Right cardiac atrium (tissue), 5 donors: ENCODE results near the gene ADRM1. TPM values are rescaled to one million over a fixed set of nuclear protein-coding genes. Genes with fewer than 3 reads are reported as not detected.
A peak's percentile ranks its signal among the peaks of the same experiment; 100 is the strongest.

Experiments used
- ATAC-seq, 2 donors: fragments of 200-7000 bp; cut with Tn5 transposase; one replicate each; pipeline versions ENCODE4 v1.8.0 to v1.9.1; 2020; ENCODE audit warnings: moderate library complexity in 2 of 2, mild to moderate bottlenecking in 1 of 2
- DNase-seq, 3 donors: peaks; one replicate each; pipeline ENCODE4 v3.0.0-alpha.2; 2020
- H3K27ac ChIP-seq: one replicate; pipeline ENCODE4 v1.5.1; 2013; ENCODE audit warnings: mild to moderate bottlenecking, low read length, control low read depth, moderate library complexity
- H3K27me3 ChIP-seq: one replicate; pipeline ENCODE4 v1.6.1; 2013; ENCODE audit not compliant: control insufficient read depth, insufficient read depth
- H3K4me1 ChIP-seq: one replicate; pipeline ENCODE4 v1.6.1; 2013; ENCODE audit warnings: low read length; ENCODE audit not compliant: control insufficient read depth, insufficient read depth
- H3K4me3 ChIP-seq: one replicate; pipeline ENCODE4 v1.5.1; 2013; ENCODE audit warnings: low read length, control low read depth
- H3K9me3 ChIP-seq: one replicate; pipeline ENCODE4 v1.6.1; 2013; ENCODE audit warnings: low read length; ENCODE audit not compliant: control insufficient read depth
- WGBS: extraction: QIAGEN DNeasy Blood & Tissue Kit; methylation state at CpG from one replicate; pipeline ENCODE4 v1.1.7; 2013; 5-methylcytosine and 5-hydroxymethylcytosine counted together
- intact Hi-C, 4 donors: fragments of 100-400 bp; cut with DNase I; formaldehyde crosslinking; loops; one replicate each; pipeline versions ENCODE4 v1.11.0 to v1.14.0; 2022 to 2023
- polyA plus RNA-seq: library from polyadenylated mRNA; stranded (reverse); fragments of 200-250 nt; gene quantifications from one replicate; pipeline ENCODE4 v1.2.3, GENCODE V29; 2013
- total RNA-seq, 4 donors: library from RNA; stranded (reverse); fragmentation: NEBNext Ultra II Directional; extraction: Animal tissue kit (Norgen Biotek cat#: 25700); gene quantifications; one replicate each; pipeline ENCODE4 v1.2.1, GENCODE V29; 2021
- donor health status: healthy with polysubstance abuse.
- donor health status: DM: no; HTN: yes; CAD: no.
- donor health status: DM: no; HTN: no; CAD: no.
- donor health status: DM: no; HTN: yes; CAD: no; lungs with severe emphysema.
- donor health status: DM: yes; HTN: yes; CAD: no.

ADRM1 gene
- total and polyA plus RNA-seq, 5 donors = 65.0 to 87.5 (median 74.2) TPM

GRCh38 chr20:62326959-62327725 lies 24.3 kb downstream of the ADRM1 start:
- intact Hi-C loops = no loop called here
- 87% methylated on average over 30 of the region's 30 CpGs for WGBS

GRCh38 chr20:62327726-62328495 lies 25.1 kb downstream of the ADRM1 start:
- Histone ChIP-seq H3K27me3 (no peaks in the 10 kb centered on the region), H3K27ac (no peak overlapping the region), H3K4me1 (no peaks in the 10 kb centered on the region), H3K4me3 (no peak overlapping the region), H3K9me3 (no peaks in the 10 kb centered on the region)
- WGBS = 90% methylated on average over 33 of the region's 33 CpGs
- intact Hi-C loops = no loop called here
- DNase-seq (peak in 2 of 3 donors; percentile 11 to 39), ATAC-seq (no peak)

More at GRCh38 chr20:62326959-62327725, 24.3 kb downstream of the ADRM1 start:
- Histone ChIP-seq H3K4me3 (no peak overlapping the region), H3K27me3 (no peaks in the 10 kb centered on the region), H3K27ac (no peak overlapping the region), H3K9me3 (no peaks in the 10 kb centered on the region), H3K4me1 (no peaks in the 10 kb centered on the region)
- DNase-seq (peak in 1 of 3 donors; percentile 39), ATAC-seq (no peak)

GRCh38 chr20:62328684-62329388 lies 26.0 kb downstream of the ADRM1 start:
- DNase-seq (peak in 1 of 3 donors; percentile 47), ATAC-seq (no peak)
- Histone ChIP-seq H3K9me3 (no peaks in the 10 kb centered on the region), H3K27ac (no peak overlapping the region), H3K4me3 (no peak overlapping the region), H3K4me1 (no peaks in the 10 kb centered on the region), H3K27me3 (no peaks in the 10 kb centered on the region)
- WGBS = 93% methylated on average over 26 of the region's 26 CpGs
- intact Hi-C loops = no loop called here

GRCh38 chr20:62329389-62330377 lies 26.9 kb downstream of the ADRM1 start:
- H3K27me3 ChIP-seq = no peaks in the 10 kb centered on the region
- DNase-seq = peak in 1 of 3 donors; percentile 46
- no peak overlapping the region for H3K27ac ChIP-seq
- no peaks in the 10 kb centered on the region for H3K9me3 ChIP-seq
- ATAC-seq = no peak
- intact Hi-C loops = no loop called here
- no peaks in the 10 kb centered on the region for H3K4me1 ChIP-seq
- WGBS = 95% methylated on average over 37 of the region's 37 CpGs
- no peak overlapping the region for H3K4me3 ChIP-seq

- H3K4me1 ChIP-seq = no peaks in the 10 kb centered on the region
- no peak overlapping the region for H3K27ac ChIP-seq
- ATAC-seq (no peak), DNase-seq (peak in 2 of 3 donors; percentile 16 to 39)
- 89% methylated on average over 46 of the region's 46 CpGs for WGBS
- no peak overlapping the region for H3K4me3 ChIP-seq
- intact Hi-C loops = no loop called here
- no peaks in the 10 kb centered on the region for H3K27me3 ChIP-seq
- no peaks in the 10 kb centered on the region for H3K9me3 ChIP-seq
Observed at GRCh38 chr20:62330576-62331317, 27.9 kb downstream of the ADRM1 start.

GRCh38 chr20:62331347-62331746 lies 28.6 kb downstream of the ADRM1 start:
- no peak overlapping the region for H3K27ac ChIP-seq
- H3K4me3 ChIP-seq = no peak overlapping the region
- H3K27me3 ChIP-seq = no peaks in the 10 kb centered on the region
- H3K4me1 ChIP-seq = no peaks in the 10 kb centered on the region
- peak in 1 of 2 donors; percentile 62 for ATAC-seq
- intact Hi-C loops = no loop called here
- WGBS = 79% methylated on average over 19 of the region's 19 CpGs
- DNase-seq = peak in 2 of 3 donors; percentile 21 to 66
- H3K9me3 ChIP-seq = no peaks in the 10 kb centered on the region

- Histone ChIP-seq H3K27me3 (no peaks in the 10 kb centered on the region), H3K9me3 (no peaks in the 10 kb centered on the region), H3K4me1 (no peaks in the 10 kb centered on the region), H3K4me3 (no peak overlapping the region), H3K27ac (no peak overlapping the region)
- WGBS = 81% methylated on average over 16 of the region's 16 CpGs
- ATAC-seq (no peak), DNase-seq (peak in 2 of 3 donors; percentile 13 to 50)
- intact Hi-C loops = no loop called here
Observed at GRCh38 chr20:62332421-62332820, 29.6 kb downstream of the ADRM1 start.

- no peaks in the 10 kb centered on the region for H3K4me1 ChIP-seq
- ATAC-seq (no peak), DNase-seq (peak in 1 of 3 donors; percentile 29)
- WGBS = 91% methylated on average over 34 of the region's 34 CpGs
- no peak overlapping the region for H3K27ac ChIP-seq
- intact Hi-C loops = no loop called here
- H3K27me3 ChIP-seq = no peaks in the 10 kb centered on the region
- H3K9me3 ChIP-seq = no peaks in the 10 kb centered on the region
- no peak overlapping the region for H3K4me3 ChIP-seq
Observed at GRCh38 chr20:62332989-62333819, 30.4 kb downstream of the ADRM1 start.
